Measurements from ENCODE around the gene KNCN.
A peak's percentile ranks its signal among the peaks of the same experiment; 100 is the strongest.

Gene KNCN

GRCh38 chr1:46522184-46522968, 29.1 kb downstream of the KNCN start (continued):
- TF ChIP-seq ZSCAN16 (tag by site-specific recombination; IDR thresholded peaks at IDR 0.05) (no peak), ZNF114 (tag by site-specific recombination; IDR thresholded peaks at IDR 0.05) (no peak), ZNF2 (tag by site-specific recombination; IDR thresholded peaks at IDR 0.05) (no peak; the same call in 1 of the 2 replicates), ZNF561 (tag by site-specific recombination; IDR thresholded peaks at IDR 0.05; ENCODE audit: borderline replicate concordance) (0 out of 2 replicates have a peak, but pooled peaks have one; percentile 45), KLF16 (tag by site-specific recombination; IDR thresholded peaks at IDR 0.05) (no peak), ZNF221 (tag by site-specific recombination; IDR thresholded peaks at IDR 0.05; ENCODE audit: borderline replicate concordance) (no peak), ZNF76 (tag by site-specific recombination; IDR thresholded peaks at IDR 0.05; ENCODE audit: borderline replicate concordance, low read depth) (no peak), ZNF274 (IDR thresholded peaks at IDR 0.05; ENCODE audit: low read length) (no peak), ZNF274 (tag by site-specific recombination; IDR thresholded peaks at IDR 0.05; ENCODE audit: borderline replicate concordance) (no peak), ZNF404 (tag by site-specific recombination; IDR thresholded peaks at IDR 0.05) (no peak), PRDM4 (tag by site-specific recombination; IDR thresholded peaks at IDR 0.05) (no peak), SP2 (tag by site-specific recombination; IDR thresholded peaks at IDR 0.05) (no peak), ATF2 (tag by site-specific recombination; IDR thresholded peaks at IDR 0.05; ENCODE audit: low read depth) (no peak), ZIC2 (tag by site-specific recombination; IDR thresholded peaks at IDR 0.05) (peak; percentile 91), SP7 (tag by site-specific recombination; IDR thresholded peaks at IDR 0.05) (peak; percentile 77), GFI1B (tag by site-specific recombination; IDR thresholded peaks at IDR 0.05) (no peak), ZNF555 (tag by site-specific recombination; conservative IDR thresholded peaks at IDR 0.05) (no peak), ZNF423 (tag by site-specific recombination; IDR thresholded peaks at IDR 0.05) (peak; percentile 95), ZFP37 (tag by site-specific recombination; IDR thresholded peaks at IDR 0.05) (no peak), ZNF670 (tag by site-specific recombination; IDR thresholded peaks at IDR 0.05; ENCODE audit: low read depth) (no peak), ZNF433 (tag by site-specific recombination; IDR thresholded peaks at IDR 0.05; ENCODE audit: low read depth) (no peak), ZNF146 (tag by site-specific recombination; IDR thresholded peaks at IDR 0.05) (no peak), ZNF157 (tag by site-specific recombination; IDR thresholded peaks at IDR 0.05) (no peak), ZNF776 (tag by site-specific recombination; IDR thresholded peaks at IDR 0.05; ENCODE audit: borderline replicate concordance) (no peak), REST (tag by site-specific recombination; IDR thresholded peaks at IDR 0.05) (no peak), GLI4 (tag by site-specific recombination; IDR thresholded peaks at IDR 0.05) (no peak), ZNF501 (tag by site-specific recombination; IDR thresholded peaks at IDR 0.05) (no peak), GLIS1 (tag by site-specific recombination; IDR thresholded peaks at IDR 0.05) (peak; percentile 100), ZNF548 (tag by site-specific recombination; IDR thresholded peaks at IDR 0.05) (no peak), ZNF777 (tag by site-specific recombination; IDR thresholded peaks at IDR 0.05; ENCODE audit: borderline replicate concordance) (no peak), FEZF1 (tag by site-specific recombination; IDR thresholded peaks at IDR 0.05) (no peak), OSR2 (tag by site-specific recombination; IDR thresholded peaks at IDR 0.05) (peak; percentile 99), PRDM6 (tag by site-specific recombination; IDR thresholded peaks at IDR 0.05) (no peak; the same call in 1 of the 2 replicates)

Data from HEK293 (cell line).